ENCODE measurements around the gene TBX4.

Gene TBX4

DNA sequence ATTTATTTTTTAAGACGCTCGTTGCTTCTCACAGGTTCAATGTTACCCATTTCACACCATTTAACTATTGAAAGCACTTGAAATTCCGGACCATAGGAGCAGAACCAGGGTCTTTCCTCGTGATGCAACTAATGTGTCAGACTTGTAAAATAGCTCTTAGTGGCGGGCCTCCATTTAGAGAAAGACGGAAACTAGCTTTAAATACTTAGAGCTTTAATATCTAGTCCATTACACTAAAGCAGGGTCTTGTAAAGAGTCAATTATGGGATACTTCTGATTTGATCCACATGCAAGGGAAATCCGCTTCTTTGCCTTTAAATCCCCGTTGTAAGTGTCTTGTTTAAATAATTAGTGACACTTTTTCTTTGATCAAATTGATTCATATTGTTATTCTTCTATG, 82.2 kb downstream of the TBX4 start:
- no peak for DNase-seq
